ENCODE data around the gene LHCGR.

Gene LHCGR

GRCh38 chr2:48733067-48733503 lies 22.4 kb downstream of the LHCGR start:
- H3K9me3 ChIP-seq (ENCODE audit: low read length), result no peaks in the 10 kb centered on the region
- H3K36me3 ChIP-seq (ENCODE audit: insufficient read depth, low read length), result no peaks in the 10 kb centered on the region
- H2AFZ ChIP-seq (ENCODE audit: low read depth, low read length), result no peak overlapping the region
- H3K4me1 ChIP-seq (ENCODE audit: insufficient read depth, low read length), result peaks cover 25% of the 10 kb centered on the region
- no peaks in the 10 kb centered on the region for H3K27me3 ChIP-seq (ENCODE audit: insufficient read depth, low read length)
- H3K4me3 ChIP-seq (ENCODE audit: low read length), result no peak overlapping the region

- Histone ChIP-seq H3K9me3 (ENCODE audit: low read length) (no peaks in the 10 kb centered on the region), H3K4me1 (ENCODE audit: insufficient read depth, low read length) (peaks cover 22% of the 10 kb centered on the region)
These were observed 26.7 kb downstream of the LHCGR start for GRCh38 chr2:48728840-48729239.

GRCh38 chr2:48728295-48728694 lies 27.2 kb downstream of the LHCGR start:
- no peaks in the 10 kb centered on the region for H3K9me3 ChIP-seq (ENCODE audit: low read length)
- H3K4me3 ChIP-seq (ENCODE audit: low read length), result no peak overlapping the region
- H2AFZ ChIP-seq (ENCODE audit: low read depth, low read length), result no peak overlapping the region
- no peaks in the 10 kb centered on the region for H3K27me3 ChIP-seq (ENCODE audit: insufficient read depth, low read length)
- no peaks in the 10 kb centered on the region for H3K36me3 ChIP-seq (ENCODE audit: insufficient read depth, low read length)
- H3K4me1 ChIP-seq (ENCODE audit: insufficient read depth, low read length), result peaks cover 19% of the 10 kb centered on the region

More at GRCh38 chr2:48728840-48729239, 26.7 kb downstream of the LHCGR start:
- Histone ChIP-seq H3K27me3 (ENCODE audit: insufficient read depth, low read length) (no peaks in the 10 kb centered on the region), H3K36me3 (ENCODE audit: insufficient read depth, low read length) (no peaks in the 10 kb centered on the region), H2AFZ (ENCODE audit: low read depth, low read length) (no peak overlapping the region), H3K4me3 (ENCODE audit: low read length) (no peak overlapping the region)

DNA sequence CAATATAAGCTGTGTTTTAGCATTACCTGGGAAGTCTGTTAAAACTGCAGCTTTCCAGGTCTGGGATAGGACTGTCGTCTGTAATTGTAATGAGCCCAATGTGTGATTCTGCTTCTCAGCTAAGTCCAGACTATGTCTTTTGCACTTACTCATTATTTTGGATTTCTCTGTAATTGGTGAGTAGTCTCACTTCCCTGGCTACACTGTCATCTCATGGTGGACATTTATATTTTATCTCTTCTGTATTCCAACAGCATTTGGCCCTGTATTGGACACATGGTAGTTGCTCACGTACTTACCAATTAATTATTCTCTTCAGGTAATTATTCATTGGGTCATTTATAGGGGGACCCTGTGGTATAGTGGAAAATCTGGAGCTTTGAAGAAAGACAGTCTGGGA lies 28.0 kb downstream of the LHCGR start:
- no peaks in the 10 kb centered on the region for H3K27me3 ChIP-seq (ENCODE audit: insufficient read depth, low read length)
- no peaks in the 10 kb centered on the region for H3K36me3 ChIP-seq (ENCODE audit: insufficient read depth, low read length)
- H2AFZ ChIP-seq (ENCODE audit: low read depth, low read length), result no peak overlapping the region
- H3K4me3 ChIP-seq (ENCODE audit: low read length), result no peak overlapping the region
- peaks cover 19% of the 10 kb centered on the region for H3K4me1 ChIP-seq (ENCODE audit: insufficient read depth, low read length)
- no peaks in the 10 kb centered on the region for H3K9me3 ChIP-seq (ENCODE audit: low read length)

GRCh38 chr2:48725696-48726494 lies 29.6 kb downstream of the LHCGR start:
- Histone ChIP-seq H3K36me3 (ENCODE audit: insufficient read depth, low read length) (no peaks in the 10 kb centered on the region), H3K27me3 (ENCODE audit: insufficient read depth, low read length) (no peaks in the 10 kb centered on the region), H3K9me3 (ENCODE audit: low read length) (no peaks in the 10 kb centered on the region), H3K4me3 (ENCODE audit: low read length) (no peak overlapping the region), H2AFZ (ENCODE audit: low read depth, low read length) (no peak overlapping the region), H3K4me1 (ENCODE audit: insufficient read depth, low read length) (peaks cover 19% of the 10 kb centered on the region)

DNA sequence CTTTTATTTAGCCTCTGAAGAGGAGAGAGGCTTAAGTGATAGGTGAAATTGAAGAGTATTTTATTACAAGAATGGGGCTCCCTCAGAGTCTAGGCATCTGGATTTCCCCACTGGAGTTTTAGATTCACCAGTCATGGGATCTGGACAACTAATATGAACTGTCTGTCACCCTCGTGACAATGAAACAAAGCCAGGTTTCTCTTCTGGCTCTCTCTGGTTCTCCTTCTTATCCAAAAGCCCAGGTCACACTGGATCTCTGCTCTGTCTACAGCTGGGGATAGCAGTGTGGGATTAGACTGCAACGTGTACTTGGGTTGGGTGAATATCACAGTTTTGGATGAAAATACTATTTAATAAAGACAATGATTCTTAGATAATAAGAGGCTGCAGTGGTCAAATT lies 31.2 kb downstream of the LHCGR start:
- no peaks in the 10 kb centered on the region for H3K36me3 ChIP-seq (ENCODE audit: insufficient read depth, low read length)
- H2AFZ ChIP-seq (ENCODE audit: low read depth, low read length), result no peak overlapping the region
- peaks cover 23% of the 10 kb centered on the region for H3K4me1 ChIP-seq (ENCODE audit: insufficient read depth, low read length)

DNA sequence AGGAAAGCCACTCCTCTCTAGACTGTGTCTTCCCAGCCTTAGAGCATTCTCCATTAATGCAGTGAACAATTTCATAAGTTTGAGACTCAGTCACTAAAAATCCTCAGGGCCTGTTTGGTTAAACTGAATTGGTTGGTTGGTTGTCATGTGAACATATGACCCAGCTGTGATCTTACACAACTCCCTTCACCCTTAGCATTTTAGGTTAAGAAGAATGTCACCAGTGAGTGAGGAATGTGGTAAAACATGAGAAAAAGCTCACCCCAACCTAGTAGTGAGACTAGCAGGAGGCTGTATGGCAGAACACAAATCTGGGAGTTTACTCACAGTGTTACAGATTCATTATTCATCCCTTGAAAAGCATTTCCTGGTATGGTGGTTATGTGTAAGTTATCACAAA lies 32.4 kb downstream of the LHCGR start:
- H3K4me3 ChIP-seq (ENCODE audit: low read length), result no peak overlapping the region
- peaks cover 13% of the 10 kb centered on the region for H3K4me1 ChIP-seq (ENCODE audit: insufficient read depth, low read length)
- no peak overlapping the region for H2AFZ ChIP-seq (ENCODE audit: low read depth, low read length)
- H3K27me3 ChIP-seq (ENCODE audit: insufficient read depth, low read length), result no peaks in the 10 kb centered on the region
- H3K36me3 ChIP-seq (ENCODE audit: insufficient read depth, low read length), result no peaks in the 10 kb centered on the region
- H3K9me3 ChIP-seq (ENCODE audit: low read length), result no peaks in the 10 kb centered on the region

More for the DNA sequence above, 31.2 kb downstream of the LHCGR start:
- H3K9me3 ChIP-seq (ENCODE audit: low read length), result no peaks in the 10 kb centered on the region
- no peak overlapping the region for H3K4me3 ChIP-seq (ENCODE audit: low read length)
- H3K27me3 ChIP-seq (ENCODE audit: insufficient read depth, low read length), result no peaks in the 10 kb centered on the region

DNA sequence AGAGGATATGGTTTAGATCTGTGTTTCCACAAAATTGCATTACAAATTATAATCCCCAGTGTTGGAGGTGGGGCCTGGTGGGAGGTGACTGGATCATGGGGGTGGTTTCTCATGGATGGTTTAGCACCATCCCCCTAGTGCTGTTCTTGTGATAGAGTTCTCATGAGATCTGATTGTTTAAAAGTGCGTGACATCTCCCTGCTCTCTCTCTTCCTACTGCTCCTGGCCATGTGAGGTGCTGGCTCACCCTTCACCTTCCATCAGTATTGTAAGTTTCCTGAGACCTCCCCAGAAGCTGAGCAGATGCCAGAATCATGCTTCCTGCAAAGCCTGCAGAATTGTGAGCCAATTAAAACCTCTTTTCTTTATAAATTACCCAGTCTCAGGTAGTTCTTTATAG lies 33.1 kb downstream of the LHCGR start:
- Histone ChIP-seq H3K4me1 (ENCODE audit: insufficient read depth, low read length) (peaks cover 18% of the 10 kb centered on the region), H3K9me3 (ENCODE audit: low read length) (no peaks in the 10 kb centered on the region), H3K36me3 (ENCODE audit: insufficient read depth, low read length) (no peaks in the 10 kb centered on the region), H3K4me3 (ENCODE audit: low read length) (no peak overlapping the region), H2AFZ (ENCODE audit: low read depth, low read length) (no peak overlapping the region), H3K27me3 (ENCODE audit: insufficient read depth, low read length) (no peaks in the 10 kb centered on the region)

- no peaks in the 10 kb centered on the region for H3K9me3 ChIP-seq (ENCODE audit: low read length)
- H3K36me3 ChIP-seq (ENCODE audit: insufficient read depth, low read length), result no peaks in the 10 kb centered on the region
- no peak overlapping the region for H2AFZ ChIP-seq (ENCODE audit: low read depth, low read length)
- no peak overlapping the region for H3K4me3 ChIP-seq (ENCODE audit: low read length)
- H3K4me1 ChIP-seq (ENCODE audit: insufficient read depth, low read length), result peaks cover 18% of the 10 kb centered on the region
- H3K27me3 ChIP-seq (ENCODE audit: insufficient read depth, low read length), result no peaks in the 10 kb centered on the region
These were observed 34.4 kb downstream of the LHCGR start for GRCh38 chr2:48721158-48721557.

GRCh38 chr2:48719480-48720177 lies 35.9 kb downstream of the LHCGR start:
- H2AFZ ChIP-seq (ENCODE audit: low read depth, low read length), result no peak overlapping the region
- H3K9me3 ChIP-seq (ENCODE audit: low read length), result no peaks in the 10 kb centered on the region
- no peaks in the 10 kb centered on the region for H3K27me3 ChIP-seq (ENCODE audit: insufficient read depth, low read length)
- no peaks in the 10 kb centered on the region for H3K36me3 ChIP-seq (ENCODE audit: insufficient read depth, low read length)
- peaks cover 20% of the 10 kb centered on the region for H3K4me1 ChIP-seq (ENCODE audit: insufficient read depth, low read length)
- H3K4me3 ChIP-seq (ENCODE audit: low read length), result no peak overlapping the region

DNA sequence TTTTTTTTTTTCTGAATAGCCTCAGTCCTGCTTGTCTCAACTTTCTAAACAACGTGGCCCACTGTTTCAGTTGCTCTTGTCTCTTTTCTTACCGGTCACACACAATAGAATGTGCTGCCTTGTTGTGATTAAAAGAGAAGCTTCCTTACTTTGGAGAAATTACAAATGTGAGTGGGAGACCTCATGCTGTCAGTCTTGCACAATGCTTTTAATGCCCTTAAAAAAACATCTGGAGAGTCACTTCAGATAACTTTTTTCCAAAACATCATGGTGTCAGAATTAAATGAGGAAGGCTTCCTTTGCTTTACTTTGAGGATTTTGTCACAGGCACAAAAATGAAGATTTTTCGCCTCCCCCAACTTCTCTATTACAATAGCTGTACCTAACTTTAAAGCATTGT lies 37.7 kb downstream of the LHCGR start:
- H3K4me3 ChIP-seq (ENCODE audit: low read length), result no peak overlapping the region
- no peaks in the 10 kb centered on the region for H3K9me3 ChIP-seq (ENCODE audit: low read length)
- H3K4me1 ChIP-seq (ENCODE audit: insufficient read depth, low read length), result peaks cover 18% of the 10 kb centered on the region
- no peak overlapping the region for H2AFZ ChIP-seq (ENCODE audit: low read depth, low read length)
- H3K36me3 ChIP-seq (ENCODE audit: insufficient read depth, low read length), result no peaks in the 10 kb centered on the region
- no peaks in the 10 kb centered on the region for H3K27me3 ChIP-seq (ENCODE audit: insufficient read depth, low read length)

DNA sequence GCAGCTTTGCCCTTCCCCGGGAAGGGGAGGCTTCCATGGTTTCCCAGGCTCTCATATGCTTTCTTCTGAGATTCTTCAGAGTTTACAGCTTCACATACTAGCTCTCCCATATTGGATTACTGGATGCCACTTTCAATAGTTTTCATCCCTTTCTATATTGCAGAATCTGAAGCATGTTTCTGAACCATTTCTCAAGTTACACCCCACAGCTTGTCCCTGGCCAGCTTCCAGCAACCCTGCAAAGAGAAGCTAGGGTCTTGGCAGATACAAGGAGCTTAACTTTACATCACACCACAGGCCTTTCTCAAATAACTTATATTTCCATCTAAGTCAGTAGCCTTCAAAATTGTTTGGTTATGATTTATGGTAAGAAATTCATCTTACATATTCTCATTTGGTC lies 39.6 kb downstream of the LHCGR start:
- H3K9me3 ChIP-seq (ENCODE audit: low read length), result no peaks in the 10 kb centered on the region
- no peaks in the 10 kb centered on the region for H3K36me3 ChIP-seq (ENCODE audit: insufficient read depth, low read length)
- no peaks in the 10 kb centered on the region for H3K27me3 ChIP-seq (ENCODE audit: insufficient read depth, low read length)
- no peak overlapping the region for H2AFZ ChIP-seq (ENCODE audit: low read depth, low read length)
- no peak overlapping the region for H3K4me3 ChIP-seq (ENCODE audit: low read length)
- H3K4me1 ChIP-seq (ENCODE audit: insufficient read depth, low read length), result peaks cover 17% of the 10 kb centered on the region

GRCh38 chr2:48715042-48715899 lies 40.3 kb downstream of the LHCGR start:
- Histone ChIP-seq H3K36me3 (ENCODE audit: insufficient read depth, low read length) (no peaks in the 10 kb centered on the region), H3K4me3 (ENCODE audit: low read length) (no peak overlapping the region), H3K4me1 (ENCODE audit: insufficient read depth, low read length) (peaks cover 17% of the 10 kb centered on the region), H3K9me3 (ENCODE audit: low read length) (no peaks in the 10 kb centered on the region), H2AFZ (ENCODE audit: low read depth, low read length) (no peak overlapping the region), H3K27me3 (ENCODE audit: insufficient read depth, low read length) (no peaks in the 10 kb centered on the region)
